ENCODE results near the gene VSIG8.
A peak's percentile ranks its signal among the peaks of the same experiment; 100 is the strongest.

The VSIG8 gene

GRCh38 chr1:159827549-159827948, 34.9 kb downstream of the VSIG8 start:
- DNase-seq (ENCODE audit: low spot score) = no peak
- H3K4me3 ChIP-seq = peak overlapping the region; percentile 42
- TF ChIP-seq, protein P1, sequence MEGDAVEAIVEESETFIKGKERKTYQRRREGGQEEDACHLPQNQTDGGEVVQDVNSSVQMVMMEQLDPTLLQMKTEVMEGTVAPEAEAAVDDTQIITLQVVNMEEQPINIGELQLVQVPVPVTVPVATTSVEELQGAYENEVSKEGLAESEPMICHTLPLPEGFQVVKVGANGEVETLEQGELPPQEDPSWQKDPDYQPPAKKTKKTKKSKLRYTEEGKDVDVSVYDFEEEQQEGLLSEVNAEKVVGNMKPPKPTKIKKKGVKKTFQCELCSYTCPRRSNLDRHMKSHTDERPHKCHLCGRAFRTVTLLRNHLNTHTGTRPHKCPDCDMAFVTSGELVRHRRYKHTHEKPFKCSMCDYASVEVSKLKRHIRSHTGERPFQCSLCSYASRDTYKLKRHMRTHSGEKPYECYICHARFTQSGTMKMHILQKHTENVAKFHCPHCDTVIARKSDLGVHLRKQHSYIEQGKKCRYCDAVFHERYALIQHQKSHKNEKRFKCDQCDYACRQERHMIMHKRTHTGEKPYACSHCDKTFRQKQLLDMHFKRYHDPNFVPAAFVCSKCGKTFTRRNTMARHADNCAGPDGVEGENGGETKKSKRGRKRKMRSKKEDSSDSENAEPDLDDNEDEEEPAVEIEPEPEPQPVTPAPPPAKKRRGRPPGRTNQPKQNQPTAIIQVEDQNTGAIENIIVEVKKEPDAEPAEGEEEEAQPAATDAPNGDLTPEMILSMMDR (IDR thresholded peaks at IDR 0.05) = no peak
- H3K27ac ChIP-seq = peak overlapping the region in 1 of 2 donors; percentile 45

DNA sequence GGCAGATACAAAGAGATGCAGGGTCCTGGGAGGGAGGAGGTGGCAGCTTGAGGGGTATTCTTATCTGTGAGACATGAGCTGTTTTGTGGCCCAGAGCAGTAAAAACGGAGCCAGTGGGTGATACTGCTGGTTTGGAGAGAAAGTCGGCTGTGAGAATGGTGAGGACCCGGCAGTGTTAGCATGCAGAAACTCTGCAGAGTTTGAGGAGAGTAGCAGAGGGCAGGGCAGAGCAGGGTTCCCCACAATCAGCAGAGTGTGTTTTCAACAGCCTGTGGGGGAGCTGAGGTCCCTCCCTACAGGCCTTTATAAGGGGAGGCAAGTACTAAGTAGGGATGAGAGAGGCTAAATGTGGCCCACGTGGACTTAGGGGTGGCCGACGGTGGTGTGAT, 35.4 kb downstream of the VSIG8 start:
- DNase-seq (ENCODE audit: low spot score) = no peak
- H3K4me3 ChIP-seq = peak overlapping the region; percentile 42

GRCh38 chr1:159826441-159827101, 35.9 kb downstream of the VSIG8 start, which contains the start of gene SLAMF8:
Gene SLAMF8, plus strand, starts transcription at chr1:159826873. Its CDS starts 26 bp downstream, at chr1:159826899.
- TF ChIP-seq, protein P1 (IDR thresholded peaks at IDR 0.05) = no peak
- no peak for DNase-seq (ENCODE audit: low spot score)
- Histone ChIP-seq H3K27ac (peak within 1 kb of the TSS in 1 of 2 donors; percentile 45), H3K4me3 (peak within 1 kb of the TSS; percentile 42)

More for the DNA sequence above, 35.4 kb downstream of the VSIG8 start:
- H3K27ac ChIP-seq = peak overlapping the region in 1 of 2 donors; percentile 45
- TF ChIP-seq, protein P1 (IDR thresholded peaks at IDR 0.05) = no peak

- TF ChIP-seq, protein P1 (IDR thresholded peaks at IDR 0.05) = no peak
- no peak overlapping the region for H3K27ac ChIP-seq
- no peak overlapping the region for H3K4me3 ChIP-seq
- DNase-seq (ENCODE audit: low spot score) = no peak
These were observed 36.9 kb downstream of the VSIG8 start for GRCh38 chr1:159825564-159825963.

DNA sequence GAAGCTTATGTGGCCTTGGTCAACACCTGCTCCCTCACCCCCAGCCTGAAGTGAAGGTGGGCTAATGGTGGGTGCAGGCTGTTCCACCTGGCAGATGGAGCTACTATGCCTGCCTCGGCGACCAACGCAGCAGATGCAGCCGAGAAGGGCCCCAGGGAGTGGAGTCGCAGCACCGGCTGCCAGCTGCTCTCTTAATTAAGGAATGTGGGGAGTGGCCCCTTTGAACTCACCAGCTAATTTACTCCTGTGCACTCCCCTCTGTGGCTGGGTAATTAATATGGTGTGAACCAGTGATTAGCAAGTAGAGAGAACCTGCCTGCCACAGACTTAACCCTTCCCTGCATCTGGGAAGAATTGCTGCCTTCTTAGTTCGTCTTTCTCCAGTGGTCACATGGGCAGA, 39.1 kb downstream of the VSIG8 start:
- no peak overlapping the region for H3K4me3 ChIP-seq
- no peak for DNase-seq (ENCODE audit: low spot score)
- no peak overlapping the region for H3K27ac ChIP-seq
- TF ChIP-seq, protein P1 (IDR thresholded peaks at IDR 0.05) = no peak

DNA sequence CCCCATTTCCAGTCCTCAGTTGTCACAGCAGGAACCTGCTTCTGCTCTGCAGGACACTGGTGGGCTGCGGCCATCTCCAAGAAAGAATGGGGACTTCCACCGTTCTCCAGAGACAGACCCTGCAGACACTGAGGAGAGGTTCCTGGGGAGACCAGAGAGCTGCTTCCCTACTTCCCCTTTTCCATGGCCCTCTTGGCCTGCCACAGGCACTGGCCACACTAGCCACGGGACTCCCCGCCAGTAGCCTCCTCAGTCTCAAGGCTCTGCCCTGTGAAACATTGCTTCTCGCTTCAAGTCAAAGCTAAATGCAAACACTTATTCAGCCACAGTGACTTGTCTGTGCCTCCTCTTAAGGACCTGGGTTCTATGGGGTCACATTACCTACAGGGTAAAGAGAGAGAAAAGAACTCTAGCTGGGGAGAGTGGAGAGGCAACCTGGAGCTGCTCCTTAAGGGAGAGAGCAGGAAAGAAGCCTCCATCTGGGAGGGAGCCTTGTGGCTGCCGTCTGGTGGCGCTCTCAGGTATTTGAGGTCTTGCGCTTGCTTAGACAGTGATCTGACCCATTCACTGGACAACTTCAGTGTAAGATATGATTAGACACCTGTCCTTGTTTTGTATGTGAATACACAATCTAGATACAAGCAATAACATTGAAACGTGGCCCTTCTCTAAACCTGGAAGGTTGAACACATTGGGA, 41.1 kb downstream of the VSIG8 start:
- Histone ChIP-seq H3K4me3 (no peak overlapping the region), H3K27ac (no peak overlapping the region)
- TF ChIP-seq, protein P1 (IDR thresholded peaks at IDR 0.05) = no peak
- DNase-seq (ENCODE audit: low spot score) = no peak

Measured in coronary artery (tissue), 2 donors.